Loucy (cell line): Measurements from ENCODE around the gene CD79B.
"Not testable (repeated sequence)": the region's sequence is repeated elsewhere in the genome, so short reads cannot be mapped to it uniquely, and the experiment has no call there.

ENCODE experiments used
- H2AFZ ChIP-seq: fragments of 200-600 bp; sonication (generic); 2 replicates; pipeline ENCODE4 v1.6.0; 2016; ENCODE audit warnings: antibody characterized with exemption, mild to moderate bottlenecking, low read length, moderate library complexity
- H3F3A ChIP-seq: fragments of 200-600 bp; 2 replicates; pipeline ENCODE4 v1.6.0; 2016; ENCODE audit warnings: antibody characterized with exemption, low read depth, mild to moderate bottlenecking
- H3K27me3 ChIP-seq: fragments of 200-600 bp; sonication (generic); 2 replicates; pipeline ENCODE4 v1.6.1; 2014; ENCODE audit warnings: low read length, mild to moderate bottlenecking; ENCODE audit not compliant: insufficient read depth, poor library complexity, severe bottlenecking
- H3K36me3 ChIP-seq: fragments of 200-600 bp; sonication (generic); 2 replicates; pipeline ENCODE4 v1.6.1; 2016; ENCODE audit warnings: low read length; ENCODE audit not compliant: insufficient read depth
- H3K4me1 ChIP-seq: fragments of 200-600 bp; sonication (generic); 2 replicates; pipeline ENCODE4 v1.5.1; 2014; ENCODE audit warnings: low read length, mild to moderate bottlenecking; ENCODE audit not compliant: insufficient read depth, poor library complexity, severe bottlenecking
- H3K4me2 ChIP-seq: fragments of 200-600 bp; sonication (generic); 2 replicates; pipeline ENCODE4 v1.6.0; 2014; ENCODE audit warnings: antibody characterized with exemption, low read length, low read depth, mild to moderate bottlenecking; ENCODE audit not compliant: poor library complexity, severe bottlenecking
- H3K4me3 ChIP-seq: fragments of 200-600 bp; sonication (generic); 2 replicates; pipeline ENCODE4 v1.5.1; 2014; ENCODE audit warnings: low read length, mild to moderate bottlenecking, mixed read lengths; ENCODE audit not compliant: poor library complexity, severe bottlenecking
- H3K79me2 ChIP-seq: fragments of 200-600 bp; sonication (generic); 2 replicates; pipeline ENCODE4 v1.6.1; 2014; ENCODE audit warnings: low read length; ENCODE audit not compliant: insufficient read depth
- H3K9ac ChIP-seq: fragments of 200-600 bp; sonication (generic); 2 replicates; pipeline ENCODE4 v1.6.0; 2014; ENCODE audit warnings: mild to moderate bottlenecking, low read depth, low read length, moderate library complexity; ENCODE audit not compliant: poor library complexity, severe bottlenecking
- H3K9me2 ChIP-seq: fragments of 200-600 bp; sonication (generic); replicated peaks from 2 replicates; pipeline ENCODE4 v1.6.1; 2016; ENCODE audit warnings: low read depth, low read length, mixed read lengths
- H3K9me3 ChIP-seq: fragments of 200-600 bp; sonication (generic); 2 replicates; pipeline ENCODE4 v1.6.1; 2014; ENCODE audit warnings: mild to moderate bottlenecking, antibody characterized with exemption, low read length, low read depth; ENCODE audit not compliant: insufficient read depth
- H4K20me1 ChIP-seq: fragments of 200-600 bp; sonication (generic); 2 replicates; pipeline ENCODE4 v1.6.0; 2014; ENCODE audit warnings: antibody characterized with exemption, low read length, mild to moderate bottlenecking; ENCODE audit not compliant: insufficient read depth, poor library complexity, severe bottlenecking
- CTCF ChIP-seq: fragments of 200-600 bp; sonication (generic); conservative IDR thresholded peaks from 2 replicates; pipeline ENCODE4 v1.5.1; 2014; ENCODE audit warnings: mild to moderate bottlenecking, antibody characterized with exemption, low read length
- EZH2phosphoT487 ChIP-seq: fragments of 200-600 bp; IDR thresholded peaks from 2 replicates; pipeline ENCODE4 v1.6.1; 2018; ENCODE audit warnings: antibody characterized with exemption, mild to moderate bottlenecking, moderate library complexity, borderline replicate concordance

The CD79B gene

GRCh38 chr17:63925615-63926014 lies 6.5 kb downstream of the CD79B start:
- TF ChIP-seq EZH2phosphoT487 (no peak), CTCF (no peak)
- H3F3A ChIP-seq: no peaks in the 10 kb centered on the region; the same call in 1 of the 2 replicates
- H3K9me3 ChIP-seq: no peaks in the 10 kb centered on the region
- no peak overlapping the region for H2AFZ ChIP-seq
- peaks cover 13% of the 10 kb centered on the region for H3K79me2 ChIP-seq
- H3K9me2 ChIP-seq: no peaks in the 10 kb centered on the region
- H3K27me3 ChIP-seq: no peaks in the 10 kb centered on the region
- peak overlapping the region; percentile 48 for H3K9ac ChIP-seq
- H3K4me3 ChIP-seq: no peak overlapping the region
- H3K4me1 ChIP-seq: peaks cover 21% of the 10 kb centered on the region
- peaks cover 6% of the 10 kb centered on the region; the same call in 1 of the 2 replicates for H3K36me3 ChIP-seq
- H4K20me1 ChIP-seq: peaks cover 3% of the 10 kb centered on the region
- peak overlapping the region; percentile 36 for H3K4me2 ChIP-seq

DNA sequence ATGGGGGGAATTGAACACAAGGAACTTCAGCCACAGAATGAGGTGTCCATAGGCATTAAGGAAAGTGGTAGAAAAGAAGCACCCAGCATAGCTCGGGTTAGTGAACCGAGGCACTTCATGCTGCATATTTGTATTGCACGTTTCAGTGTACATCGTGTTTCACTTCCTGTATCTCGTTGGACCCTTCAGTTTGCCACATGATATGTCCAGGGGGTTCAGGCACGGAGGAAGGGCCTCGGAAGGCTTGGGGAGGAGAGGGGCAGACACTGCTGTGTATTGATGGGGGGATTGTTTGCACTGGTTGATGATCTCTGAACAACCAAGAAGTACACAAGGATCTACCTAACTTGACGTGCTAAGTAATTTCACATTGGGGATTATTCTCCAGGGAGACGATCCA lies 9.7 kb downstream of the CD79B start:
- H3K9me2 ChIP-seq, H3K4me3 ChIP-seq, H3K27me3 ChIP-seq, H3K9me3 ChIP-seq, H3K4me2 ChIP-seq, H3K79me2 ChIP-seq, H3F3A ChIP-seq, H3K9ac ChIP-seq, H4K20me1 ChIP-seq, H2AFZ ChIP-seq, H3K36me3 ChIP-seq: not testable (repeated sequence)
- H3K4me1 ChIP-seq: peaks cover 23% of the 10 kb centered on the region

DNA sequence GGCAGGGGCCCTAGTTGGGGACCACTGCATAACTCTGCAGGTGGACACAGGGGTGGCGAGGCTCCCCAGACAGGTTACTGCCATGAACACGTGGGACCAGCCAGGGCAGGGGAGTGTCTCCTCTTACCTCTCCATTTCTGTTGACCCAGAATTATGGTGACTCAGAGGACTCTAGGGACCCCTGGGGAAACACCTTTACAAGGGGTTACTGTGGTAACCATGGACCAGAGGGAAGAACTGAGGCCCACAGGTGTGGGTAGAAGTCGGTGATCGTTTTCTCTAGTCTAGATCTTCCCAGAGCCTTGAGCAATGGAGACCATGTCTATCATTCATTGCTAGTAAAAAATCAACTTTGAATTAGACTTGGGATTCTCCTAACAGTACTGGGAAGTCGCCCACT lies 11.4 kb downstream of the CD79B start:
- H3K9me3 ChIP-seq, H3K36me3 ChIP-seq, H3K27me3 ChIP-seq, H2AFZ ChIP-seq, H3K9ac ChIP-seq, H3K79me2 ChIP-seq, H3K4me3 ChIP-seq, H3K4me2 ChIP-seq, H4K20me1 ChIP-seq, H3F3A ChIP-seq, H3K9me2 ChIP-seq: not testable (repeated sequence)
- peaks cover 18% of the 10 kb centered on the region for H3K4me1 ChIP-seq

- H3K9ac ChIP-seq: not testable (repeated sequence)
- peaks cover 13% of the 10 kb centered on the region for H3K4me1 ChIP-seq
These were observed 12.1 kb downstream of the CD79B start for GRCh38 chr17:63920050-63920449.

GRCh38 chr17:63919311-63919723 lies 12.8 kb downstream of the CD79B start:
- H3K9me2 ChIP-seq: no peaks in the 10 kb centered on the region
- no peak overlapping the region for H3K9ac ChIP-seq
- H3F3A ChIP-seq: no peaks in the 10 kb centered on the region
- H3K4me3 ChIP-seq: no peak overlapping the region
- H3K9me3 ChIP-seq: no peaks in the 10 kb centered on the region
- H3K4me1 ChIP-seq: peaks cover 13% of the 10 kb centered on the region
- TF ChIP-seq EZH2phosphoT487 (no peak), CTCF (peak; percentile 96)
- peak overlapping the region; percentile 19 for H3K4me2 ChIP-seq
- H3K79me2 ChIP-seq: no peaks in the 10 kb centered on the region
- H4K20me1 ChIP-seq: no peaks in the 10 kb centered on the region
- no peaks in the 10 kb centered on the region for H3K36me3 ChIP-seq
- no peaks in the 10 kb centered on the region for H3K27me3 ChIP-seq
- H2AFZ ChIP-seq: no peak overlapping the region

More at GRCh38 chr17:63920050-63920449, 12.1 kb downstream of the CD79B start:
- not testable (repeated sequence) for H3K79me2 ChIP-seq, H4K20me1 ChIP-seq, H3K27me3 ChIP-seq, H3K4me2 ChIP-seq, H3K4me3 ChIP-seq, H3F3A ChIP-seq, H3K9me3 ChIP-seq, H3K36me3 ChIP-seq, H2AFZ ChIP-seq, H3K9me2 ChIP-seq

DNA sequence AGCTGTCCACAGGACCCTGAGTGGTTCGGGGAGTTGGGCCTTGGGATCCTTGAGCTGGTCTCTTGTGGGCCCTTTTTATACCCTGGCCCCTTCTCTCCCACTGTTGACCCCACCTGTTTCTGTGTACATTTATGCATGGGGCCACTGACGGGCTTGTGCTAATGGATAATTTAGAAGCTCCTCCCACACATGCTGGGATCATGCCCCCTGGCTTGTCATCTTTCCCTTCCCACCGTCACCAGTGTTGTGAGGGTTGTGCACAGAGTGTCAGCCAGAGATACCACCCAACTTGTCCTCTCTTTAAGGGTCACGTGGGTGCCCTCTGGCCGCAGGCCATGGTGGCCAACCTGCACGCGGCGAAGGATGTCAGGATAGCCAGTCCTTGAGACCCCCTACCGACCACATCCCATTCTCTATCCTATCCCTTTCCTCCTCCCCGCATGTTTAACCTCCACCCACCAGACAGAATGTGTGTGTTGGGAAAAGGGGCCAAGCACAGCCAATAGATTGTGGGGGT lies 13.3 kb downstream of the CD79B start, which contains the start of gene GH1:
Gene GH1 (minus strand): TSS at position 51 of the 517 bp plus-strand sequence. CDS start 63 bp downstream, outside the sequence.
- H3K36me3 ChIP-seq, H3K9me2 ChIP-seq, H3K27me3 ChIP-seq, H2AFZ ChIP-seq, H3F3A ChIP-seq, H3K79me2 ChIP-seq, H3K4me3 ChIP-seq, H3K9ac ChIP-seq, H3K9me3 ChIP-seq, H4K20me1 ChIP-seq: not testable (repeated sequence)
- Histone ChIP-seq H3K4me2 (peak within 1 kb of the TSS; percentile 19), H3K4me1 (peaks cover 13% of the 10 kb centered on the region)
